ENCODE measurements around the gene SHROOM3. TPM values are rescaled to one million over a fixed set of nuclear protein-coding genes. Genes with fewer than 3 reads are reported as not detected.

SHROOM3 gene
- total and polyA plus RNA-seq, 2 donors from 2014 or later = 5.5 to 67.3 TPM

DNA sequence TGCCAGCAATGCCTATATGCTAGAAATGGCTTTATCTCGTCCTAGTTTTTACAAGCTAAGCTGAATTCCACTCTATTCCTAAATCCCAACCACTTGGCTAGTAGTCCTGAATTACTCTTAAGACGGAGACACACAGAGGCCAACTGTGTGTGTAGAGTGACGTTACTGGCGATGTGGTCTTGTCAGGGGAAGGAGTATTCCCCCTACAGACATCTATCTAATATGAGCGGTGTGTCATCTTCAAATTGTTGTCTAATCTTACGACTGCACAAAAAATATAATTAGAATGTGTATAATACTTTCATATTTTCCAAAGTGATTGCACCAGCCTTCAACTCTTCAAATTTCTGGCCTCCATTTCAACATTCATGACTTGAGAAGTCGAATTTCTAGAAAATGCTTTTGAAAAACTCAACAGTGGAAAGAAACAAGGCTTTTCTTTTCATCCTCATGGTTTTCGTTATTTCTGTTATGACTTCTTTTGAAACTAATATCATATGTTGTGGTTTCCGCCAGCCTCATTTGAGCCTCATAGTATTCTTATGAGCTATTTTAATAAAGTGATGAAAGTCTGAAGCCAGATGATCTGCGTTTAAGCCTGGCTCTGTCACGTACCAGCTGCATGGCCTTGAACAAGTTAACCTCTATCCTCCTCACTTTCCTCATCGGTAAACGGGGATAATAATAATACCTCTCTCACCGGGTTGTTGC, 330.6 kb downstream of the SHROOM3 start:
- FAIRE-seq (no peak), DNase-seq (no peak)
- Histone ChIP-seq H3K4me3 (ENCODE audit: low read length in 3 of 3) (no peak overlapping the region), H3K27ac (ENCODE audit: low read depth in 2 of 2, low read length in 2 of 2) (no peak overlapping the region), H3K4me1 (ENCODE audit: control insufficient read depth in 2 of 3, insufficient read depth in 2 of 3, low read depth in 1 of 3, low read length in 3 of 3) (no peaks in the 10 kb centered on the region), H3K9ac (ENCODE audit: low read length in 3 of 3) (no peak overlapping the region), H3K36me3 (ENCODE audit: control insufficient read depth in 2 of 3, insufficient read depth in 3 of 3, low read length in 3 of 3) (peaks cover 1 to 13% (median 2%) of the 10 kb centered on the region in 3 donors), H3K9me3 (ENCODE audit: control insufficient read depth in 2 of 3, insufficient read depth in 1 of 3, low read length in 3 of 3) (no peaks in the 10 kb centered on the region), H3K27me3 (ENCODE audit: control insufficient read depth, insufficient read depth, low read length) (no peaks in the 10 kb centered on the region)
- intact Hi-C loops (cut with DNase I) = no loop called here
- TF ChIP-seq, protein P1, sequence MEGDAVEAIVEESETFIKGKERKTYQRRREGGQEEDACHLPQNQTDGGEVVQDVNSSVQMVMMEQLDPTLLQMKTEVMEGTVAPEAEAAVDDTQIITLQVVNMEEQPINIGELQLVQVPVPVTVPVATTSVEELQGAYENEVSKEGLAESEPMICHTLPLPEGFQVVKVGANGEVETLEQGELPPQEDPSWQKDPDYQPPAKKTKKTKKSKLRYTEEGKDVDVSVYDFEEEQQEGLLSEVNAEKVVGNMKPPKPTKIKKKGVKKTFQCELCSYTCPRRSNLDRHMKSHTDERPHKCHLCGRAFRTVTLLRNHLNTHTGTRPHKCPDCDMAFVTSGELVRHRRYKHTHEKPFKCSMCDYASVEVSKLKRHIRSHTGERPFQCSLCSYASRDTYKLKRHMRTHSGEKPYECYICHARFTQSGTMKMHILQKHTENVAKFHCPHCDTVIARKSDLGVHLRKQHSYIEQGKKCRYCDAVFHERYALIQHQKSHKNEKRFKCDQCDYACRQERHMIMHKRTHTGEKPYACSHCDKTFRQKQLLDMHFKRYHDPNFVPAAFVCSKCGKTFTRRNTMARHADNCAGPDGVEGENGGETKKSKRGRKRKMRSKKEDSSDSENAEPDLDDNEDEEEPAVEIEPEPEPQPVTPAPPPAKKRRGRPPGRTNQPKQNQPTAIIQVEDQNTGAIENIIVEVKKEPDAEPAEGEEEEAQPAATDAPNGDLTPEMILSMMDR (IDR thresholded peaks at IDR 0.05; ENCODE audit: borderline replicate concordance, extremely low read depth, insufficient read depth) = no peak

DNA sequence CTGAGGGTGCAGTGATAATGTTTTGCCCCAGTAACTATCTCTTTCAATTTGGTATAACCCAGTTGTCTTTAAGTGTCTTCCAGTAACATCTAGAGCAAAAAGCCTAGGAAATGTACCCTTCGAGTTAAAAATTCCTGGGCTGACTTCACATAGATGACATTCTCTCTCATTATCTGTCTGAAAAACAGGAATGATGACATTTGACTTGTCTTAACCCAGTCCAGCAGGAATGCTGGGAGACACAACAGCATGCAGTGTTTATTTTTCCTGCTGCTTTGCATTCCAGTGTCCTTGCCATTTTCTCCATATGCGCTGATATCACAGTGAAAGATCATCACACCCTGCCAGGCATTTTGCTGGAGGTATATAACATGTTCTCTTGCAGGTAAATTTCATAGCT, 333.0 kb downstream of the SHROOM3 start:
- H3K9ac ChIP-seq (ENCODE audit: low read length in 3 of 3) = no peak overlapping the region
- FAIRE-seq = no peak
- peaks cover 3 to 14% (median 14%) of the 10 kb centered on the region in 3 donors for H3K36me3 ChIP-seq (ENCODE audit: control insufficient read depth in 2 of 3, insufficient read depth in 3 of 3, low read length in 3 of 3)

DNA sequence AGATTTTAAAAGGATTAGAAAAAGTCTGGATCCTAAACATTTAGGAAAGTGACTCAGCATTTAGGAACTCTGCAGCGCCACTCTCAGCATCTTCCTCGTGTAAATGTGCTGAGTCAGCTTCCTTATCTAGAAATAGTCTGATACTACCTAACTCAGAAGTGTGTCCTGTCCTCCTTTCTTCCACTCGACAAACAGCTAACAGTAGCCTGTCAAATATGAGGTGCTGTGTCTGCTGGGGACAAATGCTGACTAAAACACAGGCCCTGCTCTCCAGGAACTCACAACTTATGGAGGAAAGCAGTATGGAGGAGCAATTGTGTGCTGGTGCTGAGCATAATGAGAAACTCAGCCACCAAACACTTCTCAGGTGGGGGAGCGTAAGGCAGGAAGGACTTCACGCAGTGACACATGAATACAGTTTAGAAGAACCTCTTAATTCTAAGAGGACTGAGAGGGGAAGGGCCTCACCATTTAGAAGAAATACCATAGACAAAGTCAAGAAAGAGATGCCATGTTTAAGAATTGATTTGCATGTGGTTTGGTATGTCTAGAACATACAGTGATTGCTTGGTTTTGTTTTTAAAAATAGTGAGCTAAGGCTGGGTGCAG, 337.6 kb downstream of the SHROOM3 start:
- H3K27ac ChIP-seq (ENCODE audit: low read depth in 2 of 2, low read length in 2 of 2) = no peak overlapping the region
- no peak for FAIRE-seq
- no peak overlapping the region for H3K9ac ChIP-seq (ENCODE audit: low read length in 3 of 3)
- no peaks in the 10 kb centered on the region for H3K27me3 ChIP-seq (ENCODE audit: control insufficient read depth, insufficient read depth, low read length)
- no peaks in the 10 kb centered on the region for H3K9me3 ChIP-seq (ENCODE audit: control insufficient read depth in 2 of 3, insufficient read depth in 1 of 3, low read length in 3 of 3)
- TF ChIP-seq, protein P1 (IDR thresholded peaks at IDR 0.05; ENCODE audit: borderline replicate concordance, extremely low read depth, insufficient read depth) = no peak
- no peak overlapping the region for H3K4me3 ChIP-seq (ENCODE audit: low read length in 3 of 3)
- intact Hi-C loops (cut with DNase I) = no loop called here
- no peaks in the 10 kb centered on the region for H3K4me1 ChIP-seq (ENCODE audit: control insufficient read depth in 2 of 3, insufficient read depth in 2 of 3, low read depth in 1 of 3, low read length in 3 of 3)
- H3K36me3 ChIP-seq (ENCODE audit: control insufficient read depth in 2 of 3, insufficient read depth in 3 of 3, low read length in 3 of 3) = peaks cover 5 to 16% (median 14%) of the 10 kb centered on the region in 3 donors
- DNase-seq = no peak

More for the DNA sequence above, 333.0 kb downstream of the SHROOM3 start:
- no peak overlapping the region for H3K4me3 ChIP-seq (ENCODE audit: low read length in 3 of 3)
- no peak overlapping the region for H3K27ac ChIP-seq (ENCODE audit: low read depth in 2 of 2, low read length in 2 of 2)
- TF ChIP-seq, protein P1 (IDR thresholded peaks at IDR 0.05; ENCODE audit: borderline replicate concordance, extremely low read depth, insufficient read depth) = no peak
- no peaks in the 10 kb centered on the region for H3K9me3 ChIP-seq (ENCODE audit: control insufficient read depth in 2 of 3, insufficient read depth in 1 of 3, low read length in 3 of 3)
- no peaks in the 10 kb centered on the region for H3K27me3 ChIP-seq (ENCODE audit: control insufficient read depth, insufficient read depth, low read length)
- no peaks in the 10 kb centered on the region for H3K4me1 ChIP-seq (ENCODE audit: control insufficient read depth in 2 of 3, insufficient read depth in 2 of 3, low read depth in 1 of 3, low read length in 3 of 3)
- peak in 1 of 5 donors; percentile 17 for DNase-seq
- intact Hi-C loops (cut with DNase I) = no loop called here

Measured in kidney (tissue), 14 donors.